Measurements from ENCODE around the gene GMEB2. TPM values are rescaled to one million over a fixed set of nuclear protein-coding genes. Genes with fewer than 3 reads are reported as not detected.
A peak's percentile ranks its signal among the peaks of the same experiment; 100 is the strongest.

GMEB2 gene
- total RNA-seq, 1 donor = 9.4 TPM

DNA sequence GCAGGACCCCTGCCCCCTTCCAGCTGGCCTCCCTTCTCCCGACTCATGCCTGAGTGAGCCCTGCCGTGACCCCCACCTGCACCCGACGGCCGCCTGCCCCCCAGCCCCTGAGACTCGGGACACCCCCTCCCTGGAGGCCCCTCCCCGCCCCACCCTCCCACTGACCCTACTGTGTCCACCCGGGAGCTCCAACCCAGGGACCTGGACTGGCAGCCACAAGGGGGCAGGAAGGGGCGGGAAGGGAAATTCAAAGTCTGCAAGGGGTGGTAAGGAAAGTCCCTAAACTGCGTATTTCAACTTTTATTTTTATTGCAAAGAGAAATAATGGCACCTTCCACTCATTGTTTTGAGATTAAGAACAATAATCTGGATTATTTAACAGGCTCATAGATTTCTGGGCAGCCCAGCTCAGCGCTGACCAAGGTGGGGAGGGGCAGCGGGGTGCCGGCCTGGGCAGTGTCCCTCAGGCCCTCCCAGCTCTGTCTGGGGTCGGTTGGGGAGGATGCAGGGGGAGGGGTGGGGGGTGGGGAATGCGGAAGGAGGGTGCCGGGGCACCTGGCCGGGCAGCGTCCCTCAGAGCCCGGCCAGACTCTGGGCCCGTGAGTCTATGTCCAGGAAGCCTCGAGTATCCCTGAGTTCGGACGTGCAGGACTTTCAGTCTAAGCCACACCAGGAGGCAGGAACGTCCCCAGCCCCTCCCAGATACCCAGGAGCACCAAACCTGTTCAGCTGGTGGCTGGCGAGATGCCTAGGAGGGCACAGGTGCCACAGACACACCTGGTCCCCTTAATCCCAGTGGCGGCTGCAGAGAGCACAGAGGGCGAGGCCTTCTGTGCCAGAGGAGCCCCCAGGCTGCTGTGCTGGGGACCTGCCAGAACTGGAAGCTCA, 88.5 kb downstream of the GMEB2 start:
- Histone ChIP-seq H3K9me3 (ENCODE audit: low read depth, low read length) (no peaks in the 10 kb centered on the region), H2AFZ (ENCODE audit: low read length) (peak overlapping the region; percentile 62), H3K36me3 (ENCODE audit: insufficient read depth, low read length) (no peaks in the 10 kb centered on the region), H3K4me3 (ENCODE audit: insufficient read depth, low read length) (peak overlapping the region; percentile 56), H3K27me3 (ENCODE audit: insufficient read depth, low read length) (peaks cover 10% of the 10 kb centered on the region), H3K27ac (ENCODE audit: low read depth, low read length) (no peak overlapping the region), H4K20me1 (ENCODE audit: insufficient read depth, low read length) (no peaks in the 10 kb centered on the region), H3K79me2 (ENCODE audit: insufficient read depth, low read length) (no peaks in the 10 kb centered on the region), H3K4me2 (ENCODE audit: insufficient read depth, low read length) (peak overlapping the region; percentile 71), H3K4me1 (ENCODE audit: insufficient read depth, low read length) (peaks cover 8% of the 10 kb centered on the region)
- no peak for DNase-seq (ENCODE audit: insufficient read length, low spot score, missing footprints)
- TF ChIP-seq, protein P1, sequence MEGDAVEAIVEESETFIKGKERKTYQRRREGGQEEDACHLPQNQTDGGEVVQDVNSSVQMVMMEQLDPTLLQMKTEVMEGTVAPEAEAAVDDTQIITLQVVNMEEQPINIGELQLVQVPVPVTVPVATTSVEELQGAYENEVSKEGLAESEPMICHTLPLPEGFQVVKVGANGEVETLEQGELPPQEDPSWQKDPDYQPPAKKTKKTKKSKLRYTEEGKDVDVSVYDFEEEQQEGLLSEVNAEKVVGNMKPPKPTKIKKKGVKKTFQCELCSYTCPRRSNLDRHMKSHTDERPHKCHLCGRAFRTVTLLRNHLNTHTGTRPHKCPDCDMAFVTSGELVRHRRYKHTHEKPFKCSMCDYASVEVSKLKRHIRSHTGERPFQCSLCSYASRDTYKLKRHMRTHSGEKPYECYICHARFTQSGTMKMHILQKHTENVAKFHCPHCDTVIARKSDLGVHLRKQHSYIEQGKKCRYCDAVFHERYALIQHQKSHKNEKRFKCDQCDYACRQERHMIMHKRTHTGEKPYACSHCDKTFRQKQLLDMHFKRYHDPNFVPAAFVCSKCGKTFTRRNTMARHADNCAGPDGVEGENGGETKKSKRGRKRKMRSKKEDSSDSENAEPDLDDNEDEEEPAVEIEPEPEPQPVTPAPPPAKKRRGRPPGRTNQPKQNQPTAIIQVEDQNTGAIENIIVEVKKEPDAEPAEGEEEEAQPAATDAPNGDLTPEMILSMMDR (IDR thresholded peaks at IDR 0.05; ENCODE audit: extremely low read depth, low read depth, low read length) = no peak

Other genes with a start within 250 kb of the GMEB2 start
- 0.36 TPM in 1 of 2 replicates, not detected in the other for gene KCNQ2, start 154.4 kb downstream of the GMEB2 start, total RNA-seq
- gene EEF1A2, start 128.0 kb downstream of the GMEB2 start, total RNA-seq = not detected in 2 replicates
- 52.2 and 85.4 TPM in 2 replicates for gene PPDPF, start 106.3 kb downstream of the GMEB2 start, total RNA-seq
- gene PTK6, start 89.7 kb downstream of the GMEB2 start, total RNA-seq = under 0.01 TPM in 1 of 2 replicates, not detected in the other
- not detected in 2 replicates for gene SRMS, start 79.4 kb downstream of the GMEB2 start, total RNA-seq
- under 0.01 TPM in 1 of 2 replicates, not detected in the other for gene FNDC11, start 72.9 kb downstream of the GMEB2 start, total RNA-seq
- gene HELZ2, start 52.9 kb downstream of the GMEB2 start, total RNA-seq = 23.3 and 27.5 TPM in 2 replicates
- 1.1 and 2.1 TPM in 2 replicates for gene STMN3, start 26.3 kb upstream of the GMEB2 start, total RNA-seq
- gene RTEL1, start 31.2 kb upstream of the GMEB2 start, total RNA-seq = 10.9 and 11.8 TPM in 2 replicates
- 2.1 and 2.9 TPM in 2 replicates for gene TNFRSF6B, start 69.6 kb upstream of the GMEB2 start, total RNA-seq
- 21.7 and 23.0 TPM in 2 replicates for gene ARFRP1, start 80.9 kb upstream of the GMEB2 start, total RNA-seq
- 15.6 and 18.8 TPM in 2 replicates for gene ZGPAT, start 80.9 kb upstream of the GMEB2 start, total RNA-seq
- 1.8 and 2.9 TPM in 2 replicates for gene LIME1, start 109.6 kb upstream of the GMEB2 start, total RNA-seq
- gene SLC2A4RG, start 112.7 kb upstream of the GMEB2 start, total RNA-seq = 27.5 and 29.5 TPM in 2 replicates
- under 0.01 and 0.36 TPM in 2 replicates for gene ZBTB46, start 204.2 kb upstream of the GMEB2 start, total RNA-seq
- not detected in 2 replicates for gene ABHD16B, start 234.4 kb upstream of the GMEB2 start, total RNA-seq
- gene TPD52L2, start 238.2 kb upstream of the GMEB2 start, total RNA-seq = 99.6 and 115 TPM in 2 replicates